HepG2 (cell line): ENCODE measurements around the gene ONECUT2. TPM values are rescaled to one million over a fixed set of nuclear protein-coding genes. Genes with fewer than 3 reads are reported as not detected.

Experiments
- AGO2 ChIP-seq: fragments of 200-400 bp; formaldehyde crosslinking; optimal IDR thresholded peaks from 2 replicates; pipeline ENCODE3; 2017; ENCODE audit warnings: mild to moderate bottlenecking, low read depth, low read length, moderate library complexity
- DR1 ChIP-seq: sonication (generic); formaldehyde crosslinking; IDR thresholded peaks from 2 replicates; pipeline ENCODE4 v1.8.0; 2021; ENCODE audit warnings: mild to moderate bottlenecking, missing genetic modification reagents, inconsistent platforms
- HBP1 ChIP-seq: IDR thresholded peaks from 2 replicates; pipeline ENCODE4 v1.6.1; 2016; ENCODE audit warnings: low read depth, control low read depth
- MAFF ChIP-seq: IDR thresholded peaks from 2 replicates; pipeline ENCODE4 v1.6.1; 2011; ENCODE audit warnings: low read depth, low read length, improper control_type of control experiment
- PHB2 ChIP-seq: fragments of 450-650 bp; IDR thresholded peaks from 2 replicates; pipeline ENCODE4 v1.6.1; 2018; ENCODE audit not compliant: partially characterized antibody
- POLR2AphosphoS5 ChIP-seq: IDR thresholded peaks from 2 replicates; pipeline ENCODE4 v1.6.1; 2012; ENCODE audit warnings: low read depth, low read length
- RARA ChIP-seq: IDR thresholded peaks from 2 replicates; pipeline ENCODE4 v1.6.1; 2016; ENCODE audit warnings: missing genetic modification reagents, missing compliant biosample characterization
- TOE1 ChIP-seq: sonication (generic); formaldehyde crosslinking; IDR thresholded peaks from 2 replicates; pipeline ENCODE4 v1.4.0; 2020; ENCODE audit warnings: mild to moderate bottlenecking, missing genetic modification reagents
- ZFAT ChIP-seq: sonication (generic); formaldehyde crosslinking; conservative IDR thresholded peaks from 2 replicates; pipeline ENCODE4 v1.8.1; 2023; ENCODE audit warnings: missing genetic modification reagents, inconsistent platforms
- ZNF12 ChIP-seq: sonication (generic); formaldehyde crosslinking; IDR thresholded peaks from 2 replicates; pipeline ENCODE4 v1.5.0; 2020; ENCODE audit warnings: missing genetic modification reagents
- ZNF260 ChIP-seq: sonication (generic); formaldehyde crosslinking; IDR thresholded peaks from 2 replicates; pipeline ENCODE4 v1.4.0; 2020; ENCODE audit warnings: missing genetic modification reagents, low read depth, mild to moderate bottlenecking, borderline replicate concordance
- ZNF296 ChIP-seq: sonication (generic); formaldehyde crosslinking; conservative IDR thresholded peaks from 2 replicates; pipeline ENCODE4 v1.5.0; 2020; ENCODE audit warnings: mild to moderate bottlenecking, missing genetic modification reagents
- ZNF512B ChIP-seq: sonication (generic); formaldehyde crosslinking; IDR thresholded peaks from 2 replicates; pipeline ENCODE4 v1.5.1; 2020; ENCODE audit warnings: missing genetic modification reagents, mild to moderate bottlenecking, borderline replicate concordance
- polyA plus RNA-seq, 8 experiments: library from polyadenylated mRNA; depleted of rRNA in 3 of 8; stranded (reverse) in 7 of 8; unstranded in 1 of 8; fragments of >200 nt; fragmentation: Illumina TruSeq in 4 of 8; extraction: Trizol in 4 of 8; gene quantifications; 2 replicates each; pipeline versions ENCODE4 v1.2.1 to v1.2.3, GENCODE V29; 2011 to 2016; ENCODE audit warnings: low read depth in 4 of 8, missing spikeins in 1 of 8, mixed read lengths in 1 of 8; ENCODE audit not compliant: insufficient read depth in 1 of 8
- total RNA-seq, 5 experiments: library from RNA; depleted of rRNA; stranded (reverse); fragments of >200 nt; fragmentation: Illumina TruSeq; extraction: Trizol; gene quantifications; 2 replicates each; pipeline ENCODE4 v1.2.3, GENCODE V29; 2016; ENCODE audit warnings: low read depth in 1 of 5
- TF ChIP-seq, protein P1 (sequence below): sonication (generic); formaldehyde crosslinking; IDR thresholded peaks from 2 replicates; pipeline ENCODE4 v1.5.0; 2020; ENCODE audit warnings: missing genetic modification reagents, mild to moderate bottlenecking, borderline replicate concordance
- TF ChIP-seq, protein P2 (sequence below): sonication (generic); formaldehyde crosslinking; IDR thresholded peaks from 2 replicates; pipeline ENCODE4 v1.4.0; 2020; ENCODE audit warnings: low read depth, mild to moderate bottlenecking, missing genetic modification reagents
- TF ChIP-seq, protein P3 (sequence below): sonication (generic); formaldehyde crosslinking; conservative IDR thresholded peaks from 2 replicates; pipeline ENCODE4 v1.4.0; 2020; ENCODE audit warnings: missing genetic modification reagents
- TF ChIP-seq, protein P4 (sequence below): sonication (generic); formaldehyde crosslinking; IDR thresholded peaks from 2 replicates; pipeline ENCODE4 v1.4.0; 2020; ENCODE audit warnings: mild to moderate bottlenecking, missing genetic modification reagents
- TF ChIP-seq, protein P5 (sequence below): sonication (generic); formaldehyde crosslinking; IDR thresholded peaks from 2 replicates; pipeline ENCODE4 v1.4.0; 2020; ENCODE audit warnings: missing genetic modification reagents

Gene ONECUT2
- total and polyA plus RNA-seq, 2 of the 13 experiments (the other 11 are each of a cell fraction or from before 2014, with no cell fraction given) = 3.0 to 3.2 TPM

- TF ChIP-seq ZNF296 (CRISPR knock-in tag) = no peak
- TF ChIP-seq ZNF512B (CRISPR knock-in tag) = no peak
- TF ChIP-seq, protein P1, sequence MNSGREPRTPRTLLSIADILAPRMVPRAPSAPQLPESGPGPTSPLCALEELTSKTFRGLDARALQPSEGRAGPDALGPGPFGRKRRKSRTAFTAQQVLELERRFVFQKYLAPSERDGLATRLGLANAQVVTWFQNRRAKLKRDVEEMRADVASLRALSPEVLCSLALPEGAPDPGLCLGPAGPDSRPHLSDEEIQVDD = no peak
- TF ChIP-seq ZNF12 (CRISPR knock-in tag) = peak; percentile 86
- TF ChIP-seq, protein P2, sequence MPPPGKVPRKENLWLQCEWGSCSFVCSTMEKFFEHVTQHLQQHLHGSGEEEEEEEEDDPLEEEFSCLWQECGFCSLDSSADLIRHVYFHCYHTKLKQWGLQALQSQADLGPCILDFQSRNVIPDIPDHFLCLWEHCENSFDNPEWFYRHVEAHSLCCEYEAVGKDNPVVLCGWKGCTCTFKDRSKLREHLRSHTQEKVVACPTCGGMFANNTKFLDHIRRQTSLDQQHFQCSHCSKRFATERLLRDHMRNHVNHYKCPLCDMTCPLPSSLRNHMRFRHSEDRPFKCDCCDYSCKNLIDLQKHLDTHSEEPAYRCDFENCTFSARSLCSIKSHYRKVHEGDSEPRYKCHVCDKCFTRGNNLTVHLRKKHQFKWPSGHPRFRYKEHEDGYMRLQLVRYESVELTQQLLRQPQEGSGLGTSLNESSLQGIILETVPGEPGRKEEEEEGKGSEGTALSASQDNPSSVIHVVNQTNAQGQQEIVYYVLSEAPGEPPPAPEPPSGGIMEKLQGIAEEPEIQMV = no peak
- TF ChIP-seq, protein P3, sequence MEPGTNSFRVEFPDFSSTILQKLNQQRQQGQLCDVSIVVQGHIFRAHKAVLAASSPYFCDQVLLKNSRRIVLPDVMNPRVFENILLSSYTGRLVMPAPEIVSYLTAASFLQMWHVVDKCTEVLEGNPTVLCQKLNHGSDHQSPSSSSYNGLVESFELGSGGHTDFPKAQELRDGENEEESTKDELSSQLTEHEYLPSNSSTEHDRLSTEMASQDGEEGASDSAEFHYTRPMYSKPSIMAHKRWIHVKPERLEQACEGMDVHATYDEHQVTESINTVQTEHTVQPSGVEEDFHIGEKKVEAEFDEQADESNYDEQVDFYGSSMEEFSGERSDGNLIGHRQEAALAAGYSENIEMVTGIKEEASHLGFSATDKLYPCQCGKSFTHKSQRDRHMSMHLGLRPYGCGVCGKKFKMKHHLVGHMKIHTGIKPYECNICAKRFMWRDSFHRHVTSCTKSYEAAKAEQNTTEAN (CRISPR knock-in tag) = peak; percentile 72
- no peak for TF ChIP-seq ZNF260
- TF ChIP-seq DR1 (CRISPR knock-in tag) = no peak
- no peak for TF ChIP-seq AGO2
- TF ChIP-seq, protein P4, sequence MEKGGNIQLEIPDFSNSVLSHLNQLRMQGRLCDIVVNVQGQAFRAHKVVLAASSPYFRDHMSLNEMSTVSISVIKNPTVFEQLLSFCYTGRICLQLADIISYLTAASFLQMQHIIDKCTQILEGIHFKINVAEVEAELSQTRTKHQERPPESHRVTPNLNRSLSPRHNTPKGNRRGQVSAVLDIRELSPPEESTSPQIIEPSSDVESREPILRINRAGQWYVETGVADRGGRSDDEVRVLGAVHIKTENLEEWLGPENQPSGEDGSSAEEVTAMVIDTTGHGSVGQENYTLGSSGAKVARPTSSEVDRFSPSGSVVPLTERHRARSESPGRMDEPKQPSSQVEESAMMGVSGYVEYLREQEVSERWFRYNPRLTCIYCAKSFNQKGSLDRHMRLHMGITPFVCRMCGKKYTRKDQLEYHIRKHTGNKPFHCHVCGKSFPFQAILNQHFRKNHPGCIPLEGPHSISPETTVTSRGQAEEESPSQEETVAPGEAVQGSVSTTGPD (CRISPR knock-in tag) = no peak
- TF ChIP-seq RARA (CRISPR knock-in tag) = 0 out of 2 replicates have a peak, but pooled peaks have one; percentile 26
- TF ChIP-seq, protein P5, sequence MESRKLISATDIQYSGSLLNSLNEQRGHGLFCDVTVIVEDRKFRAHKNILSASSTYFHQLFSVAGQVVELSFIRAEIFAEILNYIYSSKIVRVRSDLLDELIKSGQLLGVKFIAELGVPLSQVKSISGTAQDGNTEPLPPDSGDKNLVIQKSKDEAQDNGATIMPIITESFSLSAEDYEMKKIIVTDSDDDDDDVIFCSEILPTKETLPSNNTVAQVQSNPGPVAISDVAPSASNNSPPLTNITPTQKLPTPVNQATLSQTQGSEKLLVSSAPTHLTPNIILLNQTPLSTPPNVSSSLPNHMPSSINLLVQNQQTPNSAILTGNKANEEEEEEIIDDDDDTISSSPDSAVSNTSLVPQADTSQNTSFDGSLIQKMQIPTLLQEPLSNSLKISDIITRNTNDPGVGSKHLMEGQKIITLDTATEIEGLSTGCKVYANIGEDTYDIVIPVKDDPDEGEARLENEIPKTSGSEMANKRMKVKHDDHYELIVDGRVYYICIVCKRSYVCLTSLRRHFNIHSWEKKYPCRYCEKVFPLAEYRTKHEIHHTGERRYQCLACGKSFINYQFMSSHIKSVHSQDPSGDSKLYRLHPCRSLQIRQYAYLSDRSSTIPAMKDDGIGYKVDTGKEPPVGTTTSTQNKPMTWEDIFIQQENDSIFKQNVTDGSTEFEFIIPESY = peak; percentile 74
- TF ChIP-seq MAFF = no peak
- no peak for TF ChIP-seq ZFAT (CRISPR knock-in tag)
- no peak for TF ChIP-seq PHB2
- no peak for TF ChIP-seq TOE1 (CRISPR knock-in tag)
- no peak for TF ChIP-seq HBP1 (CRISPR knock-in tag)
- no peak for TF ChIP-seq POLR2AphosphoS5
Observed at GRCh38 chr18:57527556-57528229, 92.5 kb downstream of the ONECUT2 start (continued).
